ENCODE data around the gene GLT6D1.

- TF ChIP-seq EP300 (IDR thresholded peaks at IDR 0.05; ENCODE audit: low read depth) (no peak), POLR2A (IDR thresholded peaks at IDR 0.05) (no peak), CTCF (IDR thresholded peaks at IDR 0.05) (no peak), POLR2AphosphoS5 (IDR thresholded peaks at IDR 0.05) (no peak)
These were observed 24.1 kb upstream of the GLT6D1 start for GRCh38 chr9:135663451-135663770.

Data from transverse colon (tissue), 4 donors.